ENCODE results near the gene LUZP2.

The LUZP2 gene

DNA sequence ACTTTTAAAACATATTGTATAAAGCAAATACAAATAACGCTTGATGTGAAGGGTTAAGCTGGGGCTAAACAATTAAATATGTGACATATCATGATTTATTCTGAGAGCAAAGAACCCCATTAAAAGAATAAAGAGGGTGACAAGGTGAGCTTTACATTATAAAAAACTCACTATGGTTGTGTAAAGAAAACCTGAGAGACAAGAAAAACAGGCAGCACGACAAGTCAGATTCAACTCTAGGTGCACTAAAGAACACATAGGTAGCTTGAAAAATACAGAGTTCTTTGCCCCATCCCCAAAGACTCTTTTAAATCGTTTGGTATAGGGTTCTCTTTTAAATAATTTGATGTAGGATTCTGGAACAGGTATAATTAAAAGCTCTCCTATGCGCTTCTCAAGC is 63.5 kb downstream of the LUZP2 start:
- in situ Hi-C loops (cut with MboI; ENCODE audit: low sequenced_read_pairs): no loop called here

GRCh38 chr11:24567380-24567779 is 70.5 kb downstream of the LUZP2 start:
- in situ Hi-C loops (cut with MboI; ENCODE audit: low sequenced_read_pairs): no loop called here

DNA sequence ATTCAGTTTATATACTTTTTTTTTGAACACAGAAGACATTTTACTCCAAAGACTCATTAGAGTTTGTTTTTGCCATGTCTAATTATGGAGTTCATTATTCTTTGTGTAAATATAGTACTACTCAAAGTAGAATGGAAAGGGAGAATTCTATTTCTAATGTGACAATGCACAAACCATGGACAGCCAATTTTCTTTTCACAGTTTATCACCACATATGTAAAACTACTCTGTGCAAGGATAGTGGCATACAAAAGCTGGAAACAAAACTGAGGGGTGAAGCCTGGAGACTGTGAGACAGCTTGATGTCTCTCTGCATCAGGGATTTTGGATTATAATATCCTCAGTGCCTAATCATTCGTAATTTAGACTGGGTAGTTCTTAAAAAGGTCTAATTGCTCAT is 75.5 kb downstream of the LUZP2 start:
- in situ Hi-C loops (cut with MboI; ENCODE audit: low sequenced_read_pairs): no loop called here

GRCh38 chr11:24574461-24574860 is 77.6 kb downstream of the LUZP2 start:
- in situ Hi-C loops (cut with MboI; ENCODE audit: low sequenced_read_pairs): no loop called here

DNA sequence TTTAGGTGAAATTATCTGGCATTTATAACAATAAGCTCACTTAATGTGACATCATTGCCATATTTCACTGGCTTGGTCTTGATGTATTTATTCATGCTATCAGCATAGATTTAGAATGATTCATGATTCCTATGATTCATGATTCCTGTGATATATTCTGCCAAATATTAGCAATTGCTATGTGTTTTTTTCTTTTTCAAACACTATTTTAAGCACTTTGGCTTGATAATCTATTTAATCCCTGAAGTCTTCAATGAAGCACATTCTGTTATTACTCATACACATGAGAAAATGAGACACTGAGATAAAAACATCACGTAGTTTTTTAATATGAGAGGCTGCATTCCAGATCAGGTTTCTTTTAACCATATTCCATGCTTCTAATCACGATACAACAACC is 78.5 kb downstream of the LUZP2 start:
- in situ Hi-C loops (cut with MboI; ENCODE audit: low sequenced_read_pairs): no loop called here

GRCh38 chr11:24585192-24585591 is 88.3 kb downstream of the LUZP2 start:
- in situ Hi-C loops (cut with MboI; ENCODE audit: low sequenced_read_pairs): no loop called here

DNA sequence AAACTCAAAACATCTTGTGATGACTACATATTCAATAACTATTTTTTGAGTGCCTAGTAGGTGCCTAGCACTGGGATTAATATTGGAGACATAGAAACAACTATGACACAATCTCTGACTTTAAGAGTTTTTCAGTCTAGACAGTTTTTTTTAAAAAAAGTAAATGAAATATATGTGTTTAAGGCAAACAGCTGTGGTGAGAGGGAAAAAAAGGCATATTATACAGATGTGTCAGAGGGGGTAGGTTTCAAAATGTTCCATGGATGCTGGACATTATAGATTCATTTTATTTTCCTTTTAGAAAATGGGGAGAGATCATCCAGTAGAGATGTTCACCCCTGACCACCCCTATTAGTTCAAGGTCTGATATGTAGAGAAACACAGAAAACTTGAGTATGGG is 90.8 kb downstream of the LUZP2 start:
- in situ Hi-C loops (cut with MboI; ENCODE audit: low sequenced_read_pairs): no loop called here

DNA sequence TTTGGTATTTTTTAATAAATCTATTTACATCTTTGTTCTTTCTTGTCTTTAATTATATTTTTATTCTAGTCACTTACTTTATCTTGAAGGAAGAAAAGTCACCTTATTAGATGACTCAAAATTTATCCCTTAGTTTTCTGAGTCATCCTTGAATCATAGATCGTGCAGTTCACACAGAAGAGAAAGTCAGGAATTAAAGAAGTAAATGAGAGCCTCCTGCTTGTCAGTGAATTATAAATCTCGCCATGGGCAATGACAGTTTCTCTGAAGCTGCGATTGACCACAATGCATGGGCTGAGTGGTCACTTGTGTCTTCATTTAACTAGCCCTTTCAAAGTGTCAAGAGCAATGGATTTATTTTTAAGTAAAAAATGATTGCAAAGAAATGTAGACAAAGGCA is 91.2 kb downstream of the LUZP2 start:
- in situ Hi-C loops (cut with MboI; ENCODE audit: low sequenced_read_pairs): no loop called here

- in situ Hi-C loops (cut with MboI; ENCODE audit: low sequenced_read_pairs): no loop called here
These were observed 92.2 kb downstream of the LUZP2 start for GRCh38 chr11:24589064-24589463.

DNA sequence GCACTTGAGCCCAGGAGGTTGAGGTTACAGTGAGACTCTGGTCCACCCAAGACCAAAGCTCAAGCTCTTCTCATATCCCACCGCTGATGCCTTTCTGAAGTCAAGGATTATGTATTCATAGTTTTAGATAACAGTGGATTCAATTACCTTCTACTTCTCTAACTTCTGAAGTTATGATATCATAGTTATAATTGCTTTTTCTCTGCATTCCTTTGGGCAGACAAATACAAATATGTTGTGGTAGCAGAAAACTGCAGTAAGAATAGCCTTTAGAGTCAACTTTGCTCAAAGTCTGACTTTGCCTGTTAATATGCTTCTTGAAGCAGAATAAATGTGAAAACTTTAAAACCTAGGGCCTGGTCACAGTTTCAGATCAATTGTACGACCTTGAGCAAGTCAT is 94.4 kb downstream of the LUZP2 start:
- in situ Hi-C loops (cut with MboI; ENCODE audit: low sequenced_read_pairs): no loop called here

DNA sequence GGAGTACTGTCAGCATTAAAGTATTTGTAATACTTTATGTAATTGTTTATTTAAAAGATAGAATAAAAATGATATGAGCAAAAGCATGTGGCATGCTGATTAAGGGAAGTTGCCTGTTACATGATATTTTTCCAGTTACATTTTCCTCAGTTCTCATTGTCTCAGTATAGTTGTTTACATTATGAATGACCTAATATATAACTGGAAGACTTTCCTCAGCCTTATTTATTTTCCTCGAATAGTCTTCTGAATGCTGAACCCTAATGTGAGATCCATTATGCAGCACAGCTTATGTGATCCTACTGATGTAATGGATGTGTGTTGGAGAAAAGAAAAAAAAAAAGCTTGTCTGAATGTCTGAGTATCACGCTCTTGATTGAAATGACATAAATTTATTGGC is 95.5 kb downstream of the LUZP2 start:
- in situ Hi-C loops (cut with MboI; ENCODE audit: low sequenced_read_pairs): no loop called here

DNA sequence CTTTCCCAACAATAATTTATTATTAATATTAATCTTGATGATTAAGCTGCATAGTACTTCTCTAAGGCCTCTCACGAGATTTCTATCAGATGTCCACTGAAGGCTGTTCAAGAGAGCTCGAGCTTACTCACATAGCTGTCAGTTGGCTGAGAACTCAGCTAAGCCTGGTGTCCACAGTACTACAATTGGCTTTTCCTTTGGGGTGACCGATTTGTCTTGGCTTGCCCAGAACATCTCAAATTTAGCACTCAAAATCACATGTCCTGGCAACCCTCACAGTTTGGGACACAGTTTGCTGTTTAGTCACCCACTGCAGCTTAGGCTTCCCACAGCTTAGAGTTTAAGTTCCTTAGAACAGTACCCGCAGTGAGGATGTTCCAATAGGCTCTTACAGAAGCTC is 96.5 kb downstream of the LUZP2 start:
- in situ Hi-C loops (cut with MboI; ENCODE audit: low sequenced_read_pairs): no loop called here

GRCh38 chr11:24594401-24594800 is 97.5 kb downstream of the LUZP2 start:
- in situ Hi-C loops (cut with MboI; ENCODE audit: low sequenced_read_pairs): no loop called here

- in situ Hi-C loops (cut with MboI; ENCODE audit: low sequenced_read_pairs): no loop called here
These were observed 101.8 kb downstream of the LUZP2 start for GRCh38 chr11:24598641-24599040.

DNA sequence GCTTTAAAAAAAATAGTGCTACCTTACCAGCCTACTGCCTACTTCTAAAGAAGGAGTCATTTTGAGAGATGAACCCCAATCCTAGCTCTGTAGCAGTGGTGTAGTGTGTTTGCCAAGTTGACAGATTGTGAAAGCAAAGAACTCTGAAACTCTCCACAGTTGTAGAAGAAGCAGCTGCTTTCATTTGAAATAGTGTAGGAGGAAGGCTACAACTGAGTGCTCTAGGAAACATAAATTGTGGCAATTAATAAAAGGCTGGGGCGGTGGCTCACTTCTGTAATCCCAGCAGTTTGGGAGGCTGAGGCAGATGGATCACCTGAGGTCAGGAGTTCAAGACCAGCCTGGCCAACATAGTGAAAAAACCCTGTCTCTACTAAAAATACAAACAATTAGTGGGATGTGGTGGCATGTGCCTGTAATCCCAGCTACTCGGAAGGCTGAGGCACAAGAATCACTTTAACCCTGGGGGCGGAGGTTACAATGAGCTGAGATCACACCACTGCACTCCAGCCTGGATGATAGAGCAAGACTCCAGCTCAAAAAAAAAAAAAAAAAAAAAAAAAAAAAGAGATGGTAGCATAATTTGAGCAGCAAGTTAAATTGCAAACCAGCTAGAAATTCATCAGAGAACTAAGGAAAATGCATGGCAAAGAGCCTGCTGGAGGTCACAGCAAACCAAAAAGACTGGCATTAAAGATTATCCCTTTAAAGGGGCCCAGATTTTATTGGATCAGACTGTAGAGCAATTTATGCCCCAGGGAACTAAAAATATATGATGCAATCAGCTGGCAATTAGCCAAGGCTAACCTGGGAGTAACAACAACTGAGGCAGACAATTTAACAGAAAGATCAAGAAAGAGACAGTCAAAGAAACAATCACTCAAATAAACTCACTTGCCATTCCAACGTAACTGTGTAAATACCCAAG is 112.6 kb downstream of the LUZP2 start:
- in situ Hi-C loops (cut with MboI; ENCODE audit: low sequenced_read_pairs): no loop called here

GRCh38 chr11:24615451-24616160 is 118.8 kb downstream of the LUZP2 start:
- in situ Hi-C loops (cut with MboI; ENCODE audit: low sequenced_read_pairs): no loop called here

- in situ Hi-C loops (cut with MboI; ENCODE audit: low sequenced_read_pairs): no loop called here
These were observed 121.0 kb downstream of the LUZP2 start for GRCh38 chr11:24617856-24618255.

DNA sequence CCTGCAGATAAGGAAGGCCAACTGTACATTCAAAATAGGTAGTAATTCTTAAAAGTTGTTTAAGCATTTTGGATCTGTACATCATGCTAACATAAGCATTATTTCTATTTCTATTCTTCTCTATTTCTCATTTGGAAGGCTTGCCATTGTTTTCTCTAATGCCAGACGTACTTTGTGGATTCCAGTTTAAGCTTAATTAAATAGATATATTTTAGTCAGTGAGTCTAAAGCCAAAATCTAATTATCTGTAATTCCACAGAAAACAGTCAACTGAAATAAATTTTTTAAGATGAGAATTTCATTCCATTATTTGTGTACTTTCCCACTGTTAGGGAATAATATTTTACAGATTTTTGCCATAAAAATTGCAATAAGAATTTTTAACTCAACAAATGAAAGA is 123.0 kb downstream of the LUZP2 start:
- in situ Hi-C loops (cut with MboI; ENCODE audit: low sequenced_read_pairs): no loop called here

- in situ Hi-C loops (cut with MboI; ENCODE audit: low sequenced_read_pairs): no loop called here
These were observed 125.4 kb downstream of the LUZP2 start for GRCh38 chr11:24622262-24622661.

DNA sequence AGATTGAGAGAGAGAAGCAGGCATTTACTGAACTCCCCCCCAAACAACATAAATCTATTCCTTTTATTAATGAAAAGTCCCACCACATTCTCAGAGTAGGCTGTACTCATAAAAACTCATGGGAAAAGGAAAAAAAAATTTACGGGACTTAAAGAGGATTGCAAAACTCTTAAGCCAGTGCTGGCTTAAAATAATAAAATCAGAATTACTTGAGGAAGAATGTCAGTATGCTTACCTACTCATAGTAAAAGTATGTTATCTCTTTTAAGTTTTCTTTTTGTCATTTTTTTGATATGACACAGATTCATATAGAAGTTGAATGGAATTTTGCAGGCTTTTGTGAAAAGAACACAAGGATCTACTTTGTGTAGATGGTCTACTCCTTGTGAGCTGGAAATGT is 126.3 kb downstream of the LUZP2 start:
- in situ Hi-C loops (cut with MboI; ENCODE audit: low sequenced_read_pairs): no loop called here

- in situ Hi-C loops (cut with MboI; ENCODE audit: low sequenced_read_pairs): no loop called here
These were observed 127.6 kb downstream of the LUZP2 start for GRCh38 chr11:24624432-24624831.

DNA sequence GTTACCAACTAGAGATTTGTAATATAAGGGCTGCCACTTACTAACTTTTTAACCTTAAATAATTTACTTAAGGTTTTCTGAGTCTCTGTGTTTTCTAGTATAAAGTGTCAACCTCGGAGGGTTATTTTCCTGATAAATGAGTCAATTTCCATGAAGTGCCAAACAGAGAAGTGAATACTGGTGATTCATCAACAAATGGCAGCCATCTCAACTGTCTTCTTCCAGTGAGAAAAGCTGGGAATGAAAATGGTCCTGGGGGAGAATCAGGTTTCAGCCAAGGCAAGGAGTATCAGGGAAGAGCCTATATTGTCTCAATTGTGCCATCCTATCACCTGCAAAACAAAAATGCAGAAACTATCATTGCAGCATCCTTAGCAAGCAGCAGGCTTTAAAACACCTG is 129.1 kb downstream of the LUZP2 start:
- in situ Hi-C loops (cut with MboI; ENCODE audit: low sequenced_read_pairs): no loop called here

Data from HL-60/S4 treated with phorbol 12-myristate 13-acetate at 8.2 ng/mL for 4 days and 3 days (cell line).